H1 (cell line): Measurements from ENCODE around the gene DGKK. TPM values are rescaled to one million over a fixed set of nuclear protein-coding genes. Genes with fewer than 3 reads are reported as not detected.
A peak's percentile ranks its signal among the peaks of the same experiment; 100 is the strongest.

ENCODE experiments used
- CTCF ChIA-PET: fragments of 300-600 bp; sonication (Branson Sonifier 250); formaldehyde crosslinking; loops from one replicate; lab custom pipeline; 2021; ENCODE audit not compliant: partially characterized antibody; lab: Charles Lee
- POLR2A ChIA-PET: fragments of 300-600 bp; sonication (Branson Sonifier 250); formaldehyde crosslinking; loops from one replicate; lab custom pipeline; 2021; ENCODE audit warnings: inconsistent platforms; ENCODE audit not compliant: partially characterized antibody; lab: Charles Lee
- DNase-seq, 2 experiments: peaks; one replicate each; pipeline versions ENCODE4 v3.0.0 to v3.0.0-alpha.2; 2010 to 2022; ENCODE audit warnings: low spot score in 2 of 2, low read depth in 1 of 2, mixed read lengths in 1 of 2
- FAIRE-seq: peaks from 2 replicates; lab custom pipeline; 2011; peaks lifted over from hg19 to GRCh38; lab: Jason Lieb, UNC
- H2AFZ ChIP-seq: 2 replicates; pipeline ENCODE4 v1.8.1; 2012; ENCODE audit warnings: low read length, inconsistent platforms
- H2AK5ac ChIP-seq: 2 replicates; pipeline ENCODE4 v1.6.1; 2013; ENCODE audit warnings: low read depth, low read length
- H2BK120ac ChIP-seq: replicated peaks from 2 replicates; pipeline ENCODE3; 2013; ENCODE audit warnings: low read depth, low read length, inconsistent platforms
- H2BK12ac ChIP-seq: 2 replicates; pipeline ENCODE4 v1.6.1; 2013; ENCODE audit warnings: low read depth, low read length
- H2BK15ac ChIP-seq: 2 replicates; pipeline ENCODE4 v1.6.1; 2013; ENCODE audit warnings: low read length
- H2BK20ac ChIP-seq: 2 replicates; pipeline ENCODE4 v1.6.1; 2013; ENCODE audit warnings: low read length
- H2BK5ac ChIP-seq: 2 replicates; pipeline ENCODE4 v1.6.1; 2013; ENCODE audit warnings: low read depth, low read length
- H3K14ac ChIP-seq: 2 replicates; pipeline ENCODE4 v1.6.1; 2013; ENCODE audit warnings: inconsistent platforms; ENCODE audit not compliant: insufficient read length
- H3K18ac ChIP-seq: 2 replicates; pipeline ENCODE4 v1.6.1; 2013; ENCODE audit warnings: low read length; ENCODE audit errors: extremely low read depth
- H3K23ac ChIP-seq: 2 replicates; pipeline ENCODE4 v1.6.1; 2013; ENCODE audit warnings: inconsistent platforms; ENCODE audit not compliant: insufficient read length
- H3K23me2 ChIP-seq: 2 replicates; pipeline ENCODE4 v1.6.1; 2013; ENCODE audit warnings: low read depth, low read length
- H3K27ac ChIP-seq: 2 replicates; pipeline ENCODE4 v1.6.1; 2011; ENCODE audit warnings: low read depth, low read length, inconsistent platforms
- H3K27me3 ChIP-seq, 4 experiments: replicated peaks in 1 of 4; 1 replicate in 1 of 4; 2 replicates in 3 of 4; pipeline versions ENCODE4 v1.6.1 to v1.8.1; 2011 to 2013; ENCODE audit warnings: low read length in 3 of 4, mild to moderate bottlenecking in 3 of 4, inconsistent platforms in 2 of 4, mixed read lengths in 2 of 4, moderate library complexity in 1 of 4; ENCODE audit not compliant: control insufficient read depth in 3 of 4, insufficient read depth in 3 of 4; ENCODE audit errors: extremely low read depth in 1 of 4
- H3K36me3 ChIP-seq, 4 experiments: 2 replicates each; pipeline versions ENCODE4 v1.6.1 to v1.8.1; 2011 to 2013; ENCODE audit warnings: mild to moderate bottlenecking in 4 of 4, low read length in 3 of 4, moderate library complexity in 2 of 4, control low read depth in 1 of 4, inconsistent platforms in 1 of 4; ENCODE audit not compliant: insufficient read depth in 4 of 4, control insufficient read depth in 2 of 4
- H3K4ac ChIP-seq: replicated peaks from 2 replicates; pipeline ENCODE3; 2013; ENCODE audit warnings: low read length, low read depth, mixed read lengths, inconsistent platforms; ENCODE audit not compliant: insufficient read length
- H3K4me1 ChIP-seq, 4 experiments: replicated peaks in 1 of 4; 1 replicate in 1 of 4; 2 replicates in 3 of 4; pipeline versions ENCODE4 v1.6.1 to v1.8.1; 2011 to 2013; ENCODE audit warnings: low read length in 3 of 4, inconsistent platforms in 2 of 4, mixed read lengths in 1 of 4; ENCODE audit not compliant: insufficient read depth in 4 of 4, control insufficient read depth in 3 of 4
- H3K4me2 ChIP-seq, 2 experiments: 2 replicates each; pipeline versions ENCODE4 v1.6.1 to v1.8.1; 2011 to 2013; ENCODE audit warnings: low read depth in 2 of 2, low read length in 2 of 2, control low read depth in 1 of 2, inconsistent platforms in 1 of 2, mild to moderate bottlenecking in 1 of 2; ENCODE audit not compliant: insufficient read depth in 1 of 2
- H3K4me3 ChIP-seq, 4 experiments: fragments of 200-600, 300-600 bp in 1 of 4; sonication (generic), shearing (Covaris generic), sonication (Bioruptor Twin) in 1 of 4; 2 replicates each; pipeline versions ENCODE4 v1.5.1 to v1.8.1; 2011 to 2016; ENCODE audit warnings: low read length in 4 of 4, low read depth in 3 of 4, control low read depth in 2 of 4, inconsistent platforms in 2 of 4, mild to moderate bottlenecking in 2 of 4, mixed read lengths in 1 of 4, moderate library complexity in 1 of 4; ENCODE audit not compliant: insufficient read depth in 2 of 4; ENCODE audit errors: extremely low read depth in 1 of 4
- H3K56ac ChIP-seq: replicated peaks from 2 replicates; pipeline ENCODE3; 2013; ENCODE audit warnings: low read depth, mild to moderate bottlenecking, mixed read lengths, low read length, inconsistent platforms; ENCODE audit not compliant: insufficient read length
- H3K79me1 ChIP-seq: 2 replicates; pipeline ENCODE4 v1.6.1; 2013; ENCODE audit warnings: low read depth, low read length, control low read depth
- H3K79me2 ChIP-seq, 2 experiments: 2 replicates each; pipeline versions ENCODE4 v1.6.1 to v1.8.1; 2012 to 2013; ENCODE audit warnings: low read length in 2 of 2, mild to moderate bottlenecking in 2 of 2, inconsistent platforms in 1 of 2; ENCODE audit not compliant: insufficient read depth in 2 of 2, control insufficient read depth in 1 of 2
- H3K9ac ChIP-seq, 4 experiments: replicated peaks in 1 of 4; 1 replicate in 1 of 4; 2 replicates in 3 of 4; pipeline versions ENCODE4 v1.6.1 to v1.8.1; 2011 to 2013; ENCODE audit warnings: low read depth in 3 of 4, low read length in 3 of 4, control low read depth in 2 of 4, mild to moderate bottlenecking in 2 of 4, moderate library complexity in 2 of 4, inconsistent platforms in 1 of 4; ENCODE audit errors: extremely low read depth in 1 of 4
- H3K9me3 ChIP-seq, 2 experiments: 2 replicates each; pipeline versions ENCODE4 v1.6.1 to v1.8.1; 2012 to 2013; ENCODE audit warnings: mild to moderate bottlenecking in 2 of 2, moderate library complexity in 2 of 2, control low read depth in 1 of 2, inconsistent platforms in 1 of 2, low read depth in 1 of 2, low read length in 1 of 2, mixed read lengths in 1 of 2; ENCODE audit not compliant: insufficient read depth in 2 of 2
- H4K20me1 ChIP-seq, 2 experiments: replicated peaks in 1 of 2; 2 replicates each; pipeline versions ENCODE3 to v1.8.1; 2011 to 2013; ENCODE audit warnings: inconsistent platforms in 2 of 2, low read length in 2 of 2, mild to moderate bottlenecking in 1 of 2; ENCODE audit not compliant: insufficient read depth in 2 of 2, control insufficient read depth in 1 of 2
- H4K5ac ChIP-seq: 2 replicates; pipeline ENCODE4 v1.6.1; 2013; ENCODE audit warnings: low read length, low read depth, mixed read lengths, inconsistent platforms; ENCODE audit not compliant: insufficient read length
- H4K8ac ChIP-seq: 2 replicates; pipeline ENCODE4 v1.8.0; 2013; ENCODE audit warnings: mild to moderate bottlenecking, moderate library complexity, low read length, inconsistent platforms; ENCODE audit not compliant: insufficient read depth; ENCODE audit errors: extremely low read depth
- H4K91ac ChIP-seq: replicated peaks from 2 replicates; pipeline ENCODE3; 2013; ENCODE audit warnings: low read length, mixed read lengths, inconsistent platforms; ENCODE audit not compliant: insufficient read length
- CHD2 ChIP-seq: IDR thresholded peaks from 2 replicates; pipeline ENCODE4 v1.6.1; 2012; ENCODE audit warnings: low read length, improper control_type of control experiment
- MAFK ChIP-seq: IDR thresholded peaks from 2 replicates; pipeline ENCODE4 v1.6.1; 2012; ENCODE audit warnings: low read depth, mild to moderate bottlenecking, improper control_type of control experiment, low read length
- NRF1 ChIP-seq: IDR thresholded peaks from 2 replicates; pipeline ENCODE4 v1.6.1; 2011; ENCODE audit warnings: mild to moderate bottlenecking, low read depth, low read length, improper control_type of control experiment
- WGBS, 2 experiments: shearing (Covaris generic) in 1 of 2; methylation state at CpG; one replicate each; pipeline versions ENCODE4 v1.1.6 to v1.1.7; 2013 to 2015; ENCODE audit warnings: low lambda C conversion rate in 2 of 2, mixed read lengths in 2 of 2, inconsistent platforms in 1 of 2, low coverage in 1 of 2, missing lambda C conversion rate in 1 of 2; ENCODE audit not compliant: insufficient replicate concordance in 2 of 2, insufficient coverage in 1 of 2, insufficient read length in 1 of 2; ENCODE audit errors: extremely low coverage in 1 of 2, missing lambda C conversion rate in 1 of 2; 5-methylcytosine and 5-hydroxymethylcytosine counted together
- polyA plus RNA-seq, 7 experiments: library from polyadenylated mRNA; depleted of rRNA in 3 of 7; stranded (reverse) in 5 of 7; unstranded in 2 of 7; fragments of >200 nt in 5 of 7; fragments of 200-250 nt in 2 of 7; gene quantifications; 1 replicate in 5 of 7; 2 replicates in 1 of 7; 4 replicates in 1 of 7; pipeline versions ENCODE4 v1.2.1 to v1.2.3, GENCODE V29; 2011 to 2013; ENCODE audit warnings: missing spikeins in 2 of 7, mixed read lengths in 2 of 7
- total RNA-seq: library from RNA; stranded (reverse); fragmentation: NEBNext Ultra II Directional; extraction: Animal tissue kit (Norgen Biotek cat#: 25700); gene quantifications from 2 replicates; pipeline ENCODE4 v1.2.1, GENCODE V29; 2021

Gene DGKK
- total and polyA plus RNA-seq, 2 of the 8 experiments (the other 6 are each of a cell fraction or from before 2014, with no cell fraction given) = 4.9 to 19.2 TPM

GRCh38 chrX:50484662-50485061 is 14.0 kb upstream of the DGKK start:
- H2BK20ac ChIP-seq = no peak overlapping the region
- no peaks in the 10 kb centered on the region for H3K23me2 ChIP-seq
- H3K14ac ChIP-seq = no peak overlapping the region
- H2AK5ac ChIP-seq = no peak overlapping the region
- no peak overlapping the region for H4K8ac ChIP-seq
- no peaks in the 10 kb centered on the region for H3K4me1 ChIP-seq
- H3K79me2 ChIP-seq = no peaks in the 10 kb centered on the region
- no peak overlapping the region for H2BK15ac ChIP-seq
- no peak overlapping the region for H3K56ac ChIP-seq
- no peaks in the 10 kb centered on the region for H4K20me1 ChIP-seq
- no peak overlapping the region for H3K27ac ChIP-seq
- FAIRE-seq (no peak), DNase-seq (no peak)
- H2BK12ac ChIP-seq = no peak overlapping the region
- H3K36me3 ChIP-seq = no peaks in the 10 kb centered on the region
- H3K79me1 ChIP-seq = no peaks in the 10 kb centered on the region
- H3K9ac ChIP-seq = no peak overlapping the region
- no peak overlapping the region for H2AFZ ChIP-seq
- no peak overlapping the region for H3K23ac ChIP-seq
- H3K18ac ChIP-seq = no peak overlapping the region
- H3K4me3 ChIP-seq = no peak overlapping the region
- no peaks in the 10 kb centered on the region for H3K27me3 ChIP-seq
- no peak overlapping the region for H2BK120ac ChIP-seq
- H3K9me3 ChIP-seq = no peaks in the 10 kb centered on the region
- H4K91ac ChIP-seq = no peak overlapping the region
- CTCF ChIA-PET = no interaction called here
- H3K4ac ChIP-seq = no peak overlapping the region
- 50% methylated on average over 1 of the region's 1 CpG; no CpG with 5 or more reads in 1 of the 2 experiments for WGBS, 2 experiments
- POLR2A ChIA-PET = interaction anchor here (1.2 kb wide), 1 partner anchor 9 kb away, joined by 3 read pairs; no protein-coding TSS in a partner anchor
- TF ChIP-seq MAFK (peak; percentile 80), CHD2 (no peak), NRF1 (no peak)
- H2BK5ac ChIP-seq = no peak overlapping the region
- H4K5ac ChIP-seq = no peak overlapping the region
- no peak overlapping the region for H3K4me2 ChIP-seq
